GM23338 (cell line): ENCODE results near the gene LSM12. TPM values are rescaled to one million over a fixed set of nuclear protein-coding genes. Genes with fewer than 3 reads are reported as not detected.

Source experiments
- ATAC-seq: fragments of 200-7000 bp; cut with Tn5 transposase; 3 replicates; pipeline ENCODE4 v1.9.1; 2020
- DNase-seq: peaks from one replicate; pipeline ENCODE4 v3.0.0-alpha.2; 2015; ENCODE audit warnings: low spot score
- H2AFZ ChIP-seq: fragments of 200-600 bp; sonication (generic); 2 replicates; pipeline ENCODE4 v1.8.0; 2016; ENCODE audit warnings: antibody characterized with exemption, mild to moderate bottlenecking, moderate library complexity
- H3F3A ChIP-seq: fragments of 200-600 bp; sonication (generic); replicated peaks from 2 replicates; pipeline ENCODE4 v1.8.0; 2017; ENCODE audit warnings: antibody characterized with exemption, mixed run types, low read depth
- H3K27ac ChIP-seq: fragments of 200-600 bp; sonication (generic); 2 replicates; pipeline ENCODE4 v1.6.1; 2016; ENCODE audit warnings: low read depth
- H3K27me3 ChIP-seq: fragments of 200-600 bp; sonication (generic); 2 replicates; pipeline ENCODE4 v1.8.0; 2016; ENCODE audit warnings: mild to moderate bottlenecking, mixed run types, moderate library complexity; ENCODE audit not compliant: insufficient read depth
- H3K36me3 ChIP-seq: fragments of 200-600 bp; sonication (generic); 2 replicates; pipeline ENCODE4 v1.8.0; 2016; ENCODE audit warnings: mild to moderate bottlenecking; ENCODE audit not compliant: insufficient read depth
- H3K4me1 ChIP-seq: fragments of 200-600 bp; sonication (generic); 2 replicates; pipeline ENCODE4 v1.8.0; 2016; ENCODE audit warnings: mild to moderate bottlenecking, moderate library complexity; ENCODE audit not compliant: insufficient read depth
- H3K4me2 ChIP-seq: fragments of 200-600 bp; sonication (generic); 2 replicates; pipeline ENCODE4 v1.7.1; 2017; ENCODE audit warnings: mixed run types
- H3K4me3 ChIP-seq: fragments of 200-600 bp; sonication (generic); 2 replicates; pipeline ENCODE4 v1.6.1; 2016; ENCODE audit warnings: mixed run types
- H3K79me2 ChIP-seq: fragments of 200-600 bp; sonication (generic); replicated peaks from 2 replicates; pipeline ENCODE4 v1.8.0; 2017; ENCODE audit warnings: mild to moderate bottlenecking; ENCODE audit not compliant: insufficient read depth
- H3K9me2 ChIP-seq: fragments of 200-600 bp; sonication (generic); 2 replicates; pipeline ENCODE4 v1.8.0; 2017; ENCODE audit not compliant: insufficient read depth
- H4K20me1 ChIP-seq: fragments of 200-600 bp; sonication (generic); replicated peaks from 2 replicates; pipeline ENCODE4 v1.8.0; 2017; ENCODE audit warnings: mild to moderate bottlenecking; ENCODE audit not compliant: insufficient read depth
- H3K27ac Mint-ChIP-seq: 2 replicates; pipeline ENCODE4 v1.8.0; 2020; ENCODE audit warnings: inconsistent platforms, mild to moderate bottlenecking, moderate library complexity, mixed read lengths
- H3K27me3 Mint-ChIP-seq: 3 replicates; pipeline ENCODE4 v1.8.0; 2022; ENCODE audit warnings: low read depth, mild to moderate bottlenecking, moderate library complexity, mixed read lengths, inconsistent platforms; ENCODE audit not compliant: insufficient read depth, poor library complexity
- H3K36me3 Mint-ChIP-seq: 3 replicates; pipeline ENCODE4 v1.8.0; 2021; ENCODE audit warnings: low read depth, mild to moderate bottlenecking, inconsistent platforms, moderate library complexity, mixed read lengths
- H3K4me1 Mint-ChIP-seq: 3 replicates; pipeline ENCODE4 v1.8.0; 2020; ENCODE audit warnings: mild to moderate bottlenecking, inconsistent platforms, mixed read lengths
- H3K4me3 Mint-ChIP-seq: 3 replicates; pipeline ENCODE4 v1.8.0; 2021; ENCODE audit warnings: moderate library complexity, mild to moderate bottlenecking, inconsistent platforms, mixed read lengths
- H3K9me3 Mint-ChIP-seq: 3 replicates; pipeline ENCODE4 v1.8.0; 2020; ENCODE audit warnings: moderate library complexity, mild to moderate bottlenecking, inconsistent platforms, mixed read lengths
- EZH2phosphoT487 ChIP-seq: fragments of 200-600 bp; sonication (generic); IDR thresholded peaks from one replicate; pipeline ENCODE4 v1.8.1; 2018; ENCODE audit warnings: antibody characterized with exemption; ENCODE audit not compliant: unreplicated experiment
- NANOG ChIP-seq: IDR thresholded peaks from 2 replicates; pipeline ENCODE4 v1.6.1; 2016; ENCODE audit warnings: antibody characterized with exemption, borderline replicate concordance
- STAT1 ChIP-seq: IDR thresholded peaks from one replicate; pipeline ENCODE4 v1.6.1; 2016; ENCODE audit warnings: antibody characterized with exemption; ENCODE audit not compliant: unreplicated experiment
- polyA plus RNA-seq: library from polyadenylated mRNA; unstranded; fragments of >200 nt; fragmentation: Nextera tagmentation; extraction: Ambion mirVana; gene quantifications from 2 replicates; pipeline ENCODE4 v1.2.1, GENCODE V29; 2016
- total RNA-seq: library from RNA; depleted of rRNA; stranded (reverse); fragments of >200 nt; shearing (Covaris generic); gene quantifications from 2 replicates; pipeline ENCODE4 v1.2.3, GENCODE V29; 2014
- TF ChIP-seq, protein P1 (sequence below): fragments of 250-450 bp; sonication (Bioruptor Pico); IDR thresholded peaks from 2 replicates; pipeline ENCODE4 v1.5.0; 2020; ENCODE audit warnings: mild to moderate bottlenecking, moderate library complexity

LSM12 gene
- total and polyA plus RNA-seq, 2 experiments from 2014 or later: 72.7 to 241 TPM

DNA sequence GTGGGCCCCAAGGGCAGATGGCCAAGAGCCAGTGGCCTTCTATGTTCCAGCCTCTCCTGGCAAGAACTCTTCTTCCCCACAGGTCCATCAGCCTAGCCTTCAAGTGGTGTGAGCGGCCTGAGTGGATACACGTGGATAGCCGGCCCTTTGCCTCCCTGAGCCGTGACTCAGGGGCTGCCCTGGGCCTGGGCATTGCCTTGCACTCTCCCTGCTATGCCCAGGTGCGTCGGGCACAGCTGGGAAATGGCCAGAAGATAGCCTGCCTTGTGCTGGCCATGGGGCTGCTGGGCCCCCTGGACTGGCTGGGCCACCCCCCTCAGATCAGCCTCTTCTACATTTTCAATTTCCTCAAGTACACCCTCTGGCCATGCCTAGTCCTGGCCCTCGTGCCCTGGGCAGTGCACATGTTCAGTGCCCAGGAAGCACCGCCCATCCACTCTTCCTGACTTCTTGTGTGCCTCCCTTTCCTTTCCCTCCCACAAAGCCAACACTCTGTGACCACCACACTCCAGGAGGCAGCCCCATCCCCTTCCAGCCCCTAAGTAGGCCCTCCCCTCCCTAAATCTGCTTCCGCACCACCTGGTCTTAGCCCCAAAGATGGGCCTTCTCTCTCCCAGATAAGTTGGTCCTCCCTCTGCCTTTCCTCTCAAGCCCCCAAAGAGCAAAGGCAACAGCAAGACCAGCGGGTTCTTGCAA is 9.3 kb upstream of the LSM12 start:
- no peaks in the 10 kb centered on the region; the same call in 1 of the 3 replicates for H3K9me3 Mint-ChIP-seq
- H3K36me3 Mint-ChIP-seq: peaks cover 70% of the 10 kb centered on the region
- H3K4me1 ChIP-seq: peaks cover 12% of the 10 kb centered on the region; the same call in 1 of the 2 replicates
- H3K9me2 ChIP-seq: no peaks in the 10 kb centered on the region
- no peak for DNase-seq
- peaks cover 24% of the 10 kb centered on the region for H3K79me2 ChIP-seq
- H3K27ac Mint-ChIP-seq: no peak overlapping the region
- H3K27me3 Mint-ChIP-seq: peaks cover 11% of the 10 kb centered on the region
- TF ChIP-seq NANOG: no peak
- no peak for TF ChIP-seq STAT1
- no peak overlapping the region; the same call in 2 of the 3 replicates for H3K4me3 Mint-ChIP-seq
- H2AFZ ChIP-seq: no peak overlapping the region
- no peaks in the 10 kb centered on the region; the same call in 1 of the 2 replicates for H4K20me1 ChIP-seq
- H3K4me1 Mint-ChIP-seq: peaks cover 22% of the 10 kb centered on the region
- H3K27me3 ChIP-seq: no peaks in the 10 kb centered on the region
- no peaks in the 10 kb centered on the region; the same call in 1 of the 2 replicates for H3F3A ChIP-seq
- H3K27ac ChIP-seq: no peak overlapping the region
- ATAC-seq: no peak
- H3K4me2 ChIP-seq: no peak overlapping the region
- H3K4me3 ChIP-seq: no peak overlapping the region
- H3K36me3 ChIP-seq: peaks cover 9% of the 10 kb centered on the region; the same call in 1 of the 2 replicates

DNA sequence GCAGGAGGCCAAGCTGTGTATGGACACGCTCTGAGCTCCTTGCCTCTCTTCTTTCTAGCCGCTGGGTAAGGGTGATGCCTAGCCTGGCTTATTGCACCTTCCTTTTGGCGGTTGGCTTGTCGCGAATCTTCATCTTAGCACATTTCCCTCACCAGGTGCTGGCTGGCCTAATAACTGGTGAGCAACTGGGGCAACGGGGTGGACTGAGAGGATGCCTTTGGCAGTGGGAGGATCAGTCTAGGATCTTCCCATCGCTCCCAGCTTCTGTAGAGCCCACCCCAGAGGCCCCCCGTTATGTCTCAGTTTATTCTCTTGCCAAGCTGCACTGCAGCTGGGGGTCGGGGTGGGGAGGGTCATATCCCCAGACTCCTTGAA is 8.4 kb upstream of the LSM12 start:
- Histone ChIP-seq H3K4me1 (peaks cover 12% of the 10 kb centered on the region; the same call in 1 of the 2 replicates), H2AFZ (no peak overlapping the region), H3K4me3 (no peak overlapping the region), H3K27ac (no peak overlapping the region), H3K9me2 (no peaks in the 10 kb centered on the region), H3K79me2 (peaks cover 24% of the 10 kb centered on the region), H3K4me2 (no peak overlapping the region), H4K20me1 (no peaks in the 10 kb centered on the region; the same call in 1 of the 2 replicates), H3K36me3 (peaks cover 9% of the 10 kb centered on the region; the same call in 1 of the 2 replicates), H3K27me3 (no peaks in the 10 kb centered on the region), H3F3A (peaks cover 3% of the 10 kb centered on the region; the same call in 1 of the 2 replicates)
- TF ChIP-seq, protein P1, sequence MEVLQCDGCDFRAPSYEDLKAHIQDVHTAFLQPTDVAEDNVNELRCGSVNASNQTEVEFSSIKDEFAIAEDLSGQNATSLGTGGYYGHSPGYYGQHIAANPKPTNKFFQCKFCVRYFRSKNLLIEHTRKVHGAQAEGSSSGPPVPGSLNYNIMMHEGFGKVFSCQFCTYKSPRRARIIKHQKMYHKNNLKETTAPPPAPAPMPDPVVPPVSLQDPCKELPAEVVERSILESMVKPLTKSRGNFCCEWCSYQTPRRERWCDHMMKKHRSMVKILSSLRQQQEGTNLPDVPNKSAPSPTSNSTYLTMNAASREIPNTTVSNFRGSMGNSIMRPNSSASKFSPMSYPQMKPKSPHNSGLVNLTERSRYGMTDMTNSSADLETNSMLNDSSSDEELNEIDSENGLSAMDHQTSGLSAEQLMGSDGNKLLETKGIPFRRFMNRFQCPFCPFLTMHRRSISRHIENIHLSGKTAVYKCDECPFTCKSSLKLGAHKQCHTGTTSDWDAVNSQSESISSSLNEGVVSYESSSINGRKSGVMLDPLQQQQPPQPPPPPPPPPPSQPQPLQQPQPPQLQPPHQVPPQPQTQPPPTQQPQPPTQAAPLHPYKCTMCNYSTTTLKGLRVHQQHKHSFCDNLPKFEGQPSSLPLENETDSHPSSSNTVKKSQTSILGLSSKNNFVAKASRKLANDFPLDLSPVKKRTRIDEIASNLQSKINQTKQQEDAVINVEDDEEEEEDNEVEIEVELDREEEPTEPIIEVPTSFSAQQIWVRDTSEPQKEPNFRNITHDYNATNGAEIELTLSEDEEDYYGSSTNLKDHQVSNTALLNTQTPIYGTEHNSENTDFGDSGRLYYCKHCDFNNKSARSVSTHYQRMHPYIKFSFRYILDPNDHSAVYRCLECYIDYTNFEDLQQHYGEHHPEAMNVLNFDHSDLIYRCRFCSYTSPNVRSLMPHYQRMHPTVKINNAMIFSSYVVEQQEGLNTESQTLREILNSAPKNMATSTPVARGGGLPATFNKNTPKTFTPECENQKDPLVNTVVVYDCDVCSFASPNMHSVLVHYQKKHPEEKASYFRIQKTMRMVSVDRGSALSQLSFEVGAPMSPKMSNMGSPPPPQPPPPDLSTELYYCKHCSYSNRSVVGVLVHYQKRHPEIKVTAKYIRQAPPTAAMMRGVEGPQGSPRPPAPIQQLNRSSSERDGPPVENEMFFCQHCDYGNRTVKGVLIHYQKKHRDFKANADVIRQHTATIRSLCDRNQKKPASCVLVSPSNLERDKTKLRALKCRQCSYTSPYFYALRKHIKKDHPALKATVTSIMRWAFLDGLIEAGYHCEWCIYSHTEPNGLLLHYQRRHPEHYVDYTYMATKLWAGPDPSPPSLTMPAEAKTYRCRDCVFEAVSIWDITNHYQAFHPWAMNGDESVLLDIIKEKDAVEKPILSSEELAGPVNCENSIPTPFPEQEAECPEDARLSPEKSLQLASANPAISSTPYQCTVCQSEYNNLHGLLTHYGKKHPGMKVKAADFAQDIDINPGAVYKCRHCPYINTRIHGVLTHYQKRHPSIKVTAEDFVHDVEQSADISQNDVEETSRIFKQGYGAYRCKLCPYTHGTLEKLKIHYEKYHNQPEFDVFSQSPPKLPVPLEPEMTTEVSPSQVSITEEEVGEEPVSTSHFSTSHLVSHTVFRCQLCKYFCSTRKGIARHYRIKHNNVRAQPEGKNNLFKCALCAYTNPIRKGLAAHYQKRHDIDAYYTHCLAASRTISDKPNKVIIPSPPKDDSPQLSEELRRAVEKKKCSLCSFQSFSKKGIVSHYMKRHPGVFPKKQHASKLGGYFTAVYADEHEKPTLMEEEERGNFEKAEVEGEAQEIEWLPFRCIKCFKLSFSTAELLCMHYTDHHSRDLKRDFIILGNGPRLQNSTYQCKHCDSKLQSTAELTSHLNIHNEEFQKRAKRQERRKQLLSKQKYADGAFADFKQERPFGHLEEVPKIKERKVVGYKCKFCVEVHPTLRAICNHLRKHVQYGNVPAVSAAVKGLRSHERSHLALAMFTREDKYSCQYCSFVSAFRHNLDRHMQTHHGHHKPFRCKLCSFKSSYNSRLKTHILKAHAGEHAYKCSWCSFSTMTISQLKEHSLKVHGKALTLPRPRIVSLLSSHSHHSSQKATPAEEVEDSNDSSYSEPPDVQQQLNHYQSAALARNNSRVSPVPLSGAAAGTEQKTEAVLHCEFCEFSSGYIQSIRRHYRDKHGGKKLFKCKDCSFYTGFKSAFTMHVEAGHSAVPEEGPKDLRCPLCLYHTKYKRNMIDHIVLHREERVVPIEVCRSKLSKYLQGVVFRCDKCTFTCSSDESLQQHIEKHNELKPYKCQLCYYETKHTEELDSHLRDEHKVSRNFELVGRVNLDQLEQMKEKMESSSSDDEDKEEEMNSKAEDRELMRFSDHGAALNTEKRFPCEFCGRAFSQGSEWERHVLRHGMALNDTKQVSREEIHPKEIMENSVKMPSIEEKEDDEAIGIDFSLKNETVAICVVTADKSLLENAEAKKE (CRISPR knock-in tag): no peak
- no peak for TF ChIP-seq EZH2phosphoT487
- DNase-seq: no peak
- ATAC-seq: no peak
- Mint-ChIP-seq H3K9me3 (no peaks in the 10 kb centered on the region; the same call in 1 of the 3 replicates), H3K36me3 (peaks cover 62% of the 10 kb centered on the region), H3K27me3 (peaks cover 9% of the 10 kb centered on the region), H3K4me3 (no peak overlapping the region; the same call in 2 of the 3 replicates), H3K27ac (no peak overlapping the region), H3K4me1 (peaks cover 22% of the 10 kb centered on the region)
